Fibroblast of lung (primary cell): ENCODE measurements around the gene TSEN15. TPM values are rescaled to one million over a fixed set of nuclear protein-coding genes. Genes with fewer than 3 reads are reported as not detected.

Experiments used
- DNase-seq, 2 donors: peaks; one replicate each; pipeline versions ENCODE4 v3.0.0 to v3.0.0-alpha.2; 2010; ENCODE audit warnings: low read depth in 2 of 2
- H2AFZ ChIP-seq: 2 replicates; pipeline ENCODE4 v1.5.1; 2012; ENCODE audit warnings: low read length, control low read depth, inconsistent platforms
- H3K27ac ChIP-seq: 2 replicates; pipeline ENCODE4 v1.5.1; 2011; ENCODE audit warnings: low read length, control low read depth; ENCODE audit not compliant: insufficient read depth
- H3K27me3 ChIP-seq: 2 replicates; pipeline ENCODE4 v1.5.1; 2011; ENCODE audit warnings: mild to moderate bottlenecking, low read length; ENCODE audit not compliant: control insufficient read depth, insufficient read depth
- H3K36me3 ChIP-seq: 2 replicates; pipeline ENCODE4 v1.5.1; 2011; ENCODE audit warnings: low read length; ENCODE audit not compliant: control insufficient read depth, insufficient read depth
- H3K4me1 ChIP-seq: 2 replicates; pipeline ENCODE4 v1.5.1; 2011; ENCODE audit warnings: low read length; ENCODE audit not compliant: control insufficient read depth, insufficient read depth; ENCODE audit errors: extremely low read depth
- H3K4me2 ChIP-seq: 2 replicates; pipeline ENCODE4 v1.5.1; 2011; ENCODE audit warnings: low read length, control low read depth; ENCODE audit not compliant: insufficient read depth; ENCODE audit errors: extremely low read depth
- H3K4me3 ChIP-seq, 4 experiments: fragments of 200-600 bp in 1 of 4; sonication (generic) in 1 of 4; replicated peaks in 1 of 4; 2 replicates each; pipeline ENCODE4 v1.5.1; 2011 to 2016; ENCODE audit warnings: low read length in 4 of 4, low read depth in 3 of 4, mild to moderate bottlenecking in 3 of 4, control low read depth in 2 of 4, inconsistent platforms in 1 of 4, mixed read lengths in 1 of 4; ENCODE audit not compliant: insufficient read depth in 1 of 4; ENCODE audit errors: control extremely low read depth in 1 of 4
- H3K79me2 ChIP-seq: 2 replicates; pipeline ENCODE4 v1.5.1; 2012; ENCODE audit warnings: mild to moderate bottlenecking, low read length, inconsistent platforms; ENCODE audit not compliant: control insufficient read depth, insufficient read depth
- H3K9ac ChIP-seq: 2 replicates; pipeline ENCODE4 v1.5.1; 2011; ENCODE audit warnings: mild to moderate bottlenecking, low read length, control low read depth; ENCODE audit not compliant: insufficient read depth
- H3K9me3 ChIP-seq: 2 replicates; pipeline ENCODE4 v1.5.1; 2012; ENCODE audit warnings: low read depth, low read length; ENCODE audit not compliant: control insufficient read depth, insufficient read depth
- H4K20me1 ChIP-seq: 2 replicates; pipeline ENCODE4 v1.5.1; 2011; ENCODE audit warnings: low read length; ENCODE audit not compliant: control insufficient read depth, insufficient read depth; ENCODE audit errors: extremely low read depth
- CTCF ChIP-seq, 2 donors: IDR thresholded peaks in 1 of 2; conservative IDR thresholded peaks in 1 of 2; 1 replicate in 1 of 2; 2 replicates in 1 of 2; pipeline ENCODE4 v1.5.1; 2011 to 2012; ENCODE audit warnings: low read length in 2 of 2, control low read depth in 1 of 2, inconsistent platforms in 1 of 2, low read depth in 1 of 2, mild to moderate bottlenecking in 1 of 2
- EZH2 ChIP-seq: IDR thresholded peaks from 2 replicates; pipeline ENCODE4 v1.5.1; 2012; ENCODE audit warnings: low read length, control low read depth, mild to moderate bottlenecking; ENCODE audit errors: missing control alignments
- polyA plus RNA-seq, 2 donors: library from polyadenylated mRNA; depleted of rRNA in 1 of 2; stranded (reverse) in 1 of 2; unstranded in 1 of 2; fragments of >200 nt; gene quantifications; 2 replicates each; pipeline ENCODE4 v1.2.1, GENCODE V29; 2011 to 2012; ENCODE audit warnings: missing spikeins in 1 of 2
- total RNA-seq: library from RNA; depleted of rRNA; stranded (reverse); fragments of >200 nt; gene quantifications from 2 replicates; pipeline ENCODE4 v1.2.1, GENCODE V29; 2014

TSEN15 gene
- total and polyA plus RNA-seq, 2 donors (not counting 1 experiment from before 2014, with no cell fraction given), result 53.7 to 74.2 TPM

DNA sequence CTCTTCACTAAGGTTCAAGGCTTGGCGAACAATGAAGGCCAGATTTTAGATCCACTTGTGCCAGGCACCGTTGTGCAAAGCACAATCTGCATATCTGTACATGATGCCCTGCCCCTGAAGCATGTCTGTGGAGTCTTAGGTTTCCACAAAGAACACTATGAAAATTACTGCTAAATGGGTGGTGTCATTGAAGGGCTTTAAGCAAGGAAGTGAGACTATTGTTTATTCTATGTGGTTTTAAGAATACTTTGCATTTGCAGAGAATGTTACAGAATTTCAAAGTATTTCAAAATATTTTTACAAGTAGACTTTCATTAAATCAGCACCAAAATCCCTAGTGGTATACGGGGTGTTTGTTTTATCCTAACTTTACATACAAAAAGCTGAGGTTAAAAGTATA lies 8.8 kb downstream of the TSEN15 start:
- TF ChIP-seq EZH2 (no peak), CTCF (conservative IDR thresholded peaks at IDR 0.05 in 1 of 2, IDR thresholded peaks at IDR 0.05 in 1 of 2; ENCODE audit: low read depth in 1 of 2, low read length in 2 of 2) (no peak)
- no peak overlapping the region for H3K4me3 ChIP-seq
- H3K27ac ChIP-seq, result no peak overlapping the region
- H2AFZ ChIP-seq, result no peak overlapping the region
- H3K9ac ChIP-seq, result no peak overlapping the region
- peak; percentile 57 to 77 for DNase-seq
- no peaks in the 10 kb centered on the region for H4K20me1 ChIP-seq
- H3K36me3 ChIP-seq, result no peaks in the 10 kb centered on the region
- H3K4me1 ChIP-seq, result peaks cover 14% of the 10 kb centered on the region
- peaks cover 9% of the 10 kb centered on the region for H3K79me2 ChIP-seq
- no peak overlapping the region for H3K4me2 ChIP-seq
- no peaks in the 10 kb centered on the region for H3K9me3 ChIP-seq
- H3K27me3 ChIP-seq, result no peaks in the 10 kb centered on the region

DNA sequence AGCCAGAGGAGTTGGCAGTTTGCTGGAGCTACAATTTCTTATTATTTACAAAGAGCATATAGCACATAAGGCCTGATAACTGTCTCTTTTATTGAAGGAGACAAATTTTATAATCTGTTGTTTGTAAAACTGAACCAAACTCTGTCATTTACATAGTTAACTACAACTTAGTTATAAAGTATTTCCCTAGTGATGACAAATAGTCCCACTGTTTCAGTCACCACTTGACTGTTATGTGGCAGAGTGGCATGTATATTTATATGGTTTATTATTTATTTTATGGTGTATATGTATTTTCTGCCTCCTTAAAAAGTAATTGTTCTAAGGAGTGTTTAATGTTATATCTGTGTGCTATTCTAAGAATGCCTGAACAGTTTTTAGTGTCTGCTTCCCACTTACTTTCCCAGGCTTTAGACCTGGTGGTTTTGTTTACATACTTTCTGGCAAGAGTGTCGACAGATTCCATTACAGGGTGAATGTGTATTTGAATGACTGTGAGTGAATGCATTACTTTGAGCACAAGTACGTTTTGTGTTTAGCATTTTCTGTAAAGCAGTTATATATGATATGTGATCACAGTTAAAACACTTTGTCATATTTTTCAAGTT lies 10.0 kb downstream of the TSEN15 start:
- Histone ChIP-seq H3K4me1 (peaks cover 14% of the 10 kb centered on the region), H3K79me2 (peaks cover 9% of the 10 kb centered on the region), H2AFZ (no peak overlapping the region), H3K9me3 (no peaks in the 10 kb centered on the region), H3K9ac (no peak overlapping the region), H3K4me2 (peak overlapping the region; percentile 44), H3K27me3 (no peaks in the 10 kb centered on the region), H4K20me1 (no peaks in the 10 kb centered on the region), H3K36me3 (no peaks in the 10 kb centered on the region), H3K4me3 (no peak overlapping the region), H3K27ac (no peak overlapping the region)
- peak; percentile 58 to 88 for DNase-seq
- TF ChIP-seq EZH2 (no peak), CTCF (conservative IDR thresholded peaks at IDR 0.05 in 1 of 2, IDR thresholded peaks at IDR 0.05 in 1 of 2; ENCODE audit: low read depth in 1 of 2, low read length in 2 of 2) (no peak)

GRCh38 chr1:184062640-184063286 lies 11.2 kb downstream of the TSEN15 start:
- Histone ChIP-seq H3K4me2 (no peak overlapping the region), H3K36me3 (no peaks in the 10 kb centered on the region), H3K9ac (no peak overlapping the region), H3K27ac (no peak overlapping the region), H4K20me1 (no peaks in the 10 kb centered on the region), H3K27me3 (no peaks in the 10 kb centered on the region), H2AFZ (no peak overlapping the region), H3K79me2 (peaks cover 9% of the 10 kb centered on the region), H3K9me3 (no peaks in the 10 kb centered on the region), H3K4me1 (peaks cover 9% of the 10 kb centered on the region), H3K4me3 (no peak overlapping the region)
- peak in 1 of 2 donors; percentile 4 for DNase-seq
- TF ChIP-seq EZH2 (no peak), CTCF (conservative IDR thresholded peaks at IDR 0.05 in 1 of 2, IDR thresholded peaks at IDR 0.05 in 1 of 2; ENCODE audit: low read depth in 1 of 2, low read length in 2 of 2) (no peak)
